ENCODE results near the gene BCDIN3D.

Gene BCDIN3D

GRCh38 chr12:49842519-49843352 is at the start of gene BCDIN3D:
Gene BCDIN3D, minus strand, starts transcription at chr12:49843106. Its CDS starts 19 bp downstream, at chr12:49843087.
- H3K27ac ChIP-seq: peak within 1 kb of the TSS; percentile 86
- TF ChIP-seq ZFX (IDR thresholded peaks at IDR 0.05) (0 out of 2 replicates have a peak, but pooled peaks have one; percentile 48), CTCF (conservative IDR thresholded peaks at IDR 0.05) (no peak)

GRCh38 chr12:49892084-49892731 is 49.3 kb upstream of the BCDIN3D start:
- H3K27ac ChIP-seq: no peak overlapping the region
- TF ChIP-seq CTCF (conservative IDR thresholded peaks at IDR 0.05) (no peak), ZFX (IDR thresholded peaks at IDR 0.05) (no peak)

- H3K27ac ChIP-seq: no peak overlapping the region
- TF ChIP-seq CTCF (conservative IDR thresholded peaks at IDR 0.05): no peak
- no peak for TF ChIP-seq ZFX (IDR thresholded peaks at IDR 0.05)
These were observed 48.6 kb upstream of the BCDIN3D start for GRCh38 chr12:49891476-49891875.

- TF ChIP-seq ZFX (IDR thresholded peaks at IDR 0.05) (no peak), CTCF (conservative IDR thresholded peaks at IDR 0.05) (no peak)
- no peak overlapping the region for H3K27ac ChIP-seq
These were observed 48.1 kb upstream of the BCDIN3D start for GRCh38 chr12:49891012-49891411.

GRCh38 chr12:49890096-49890461 is 47.2 kb upstream of the BCDIN3D start:
- TF ChIP-seq CTCF (conservative IDR thresholded peaks at IDR 0.05) (no peak), ZFX (IDR thresholded peaks at IDR 0.05) (no peak)
- H3K27ac ChIP-seq: no peak overlapping the region

GRCh38 chr12:49889361-49890095 is 46.6 kb upstream of the BCDIN3D start:
- TF ChIP-seq ZFX (IDR thresholded peaks at IDR 0.05): no peak
- no peak overlapping the region for H3K27ac ChIP-seq

GRCh38 chr12:49888461-49889151 is 45.7 kb upstream of the BCDIN3D start:
- peak overlapping the region; percentile 0; the same call in 1 of the 2 replicates for H3K27ac ChIP-seq
- TF ChIP-seq CTCF (conservative IDR thresholded peaks at IDR 0.05) (no peak), ZFX (IDR thresholded peaks at IDR 0.05) (no peak)

Measured in C4-2B (cell line).